Stromal cell of bone marrow (primary cell): ENCODE measurements around the gene ANO2.
"Not testable (repeated sequence)": the region's sequence is repeated elsewhere in the genome, so short reads cannot be mapped to it uniquely, and the experiment has no call there.

Experiments
- DNase-seq: peaks from one replicate; pipeline ENCODE4 v3.0.0-alpha.2; 2012; ENCODE audit warnings: low read depth

Gene ANO2

DNA sequence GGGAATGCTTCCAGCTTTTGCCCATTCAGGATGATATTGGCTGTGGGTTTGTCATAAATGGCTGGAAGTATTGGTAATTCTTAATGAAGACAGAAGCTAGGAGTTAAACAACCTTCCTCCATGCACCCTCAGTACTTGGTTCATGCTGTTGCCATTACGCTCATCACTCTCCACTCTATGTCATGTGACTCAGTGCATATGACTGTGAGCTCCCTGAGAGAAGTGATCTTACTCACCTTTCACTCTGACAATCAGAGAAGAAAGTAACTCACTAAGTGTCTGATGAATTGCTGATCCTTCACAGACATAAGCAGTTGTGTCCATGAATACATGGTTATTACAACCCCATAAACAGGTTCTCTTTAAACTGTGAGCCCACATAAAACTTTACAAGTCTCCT, 275.4 kb downstream of the ANO2 start:
- DNase-seq, result not testable (repeated sequence)

- DNase-seq, result peak; percentile 59
Observed at GRCh38 chr12:5665615-5666014, 279.4 kb downstream of the ANO2 start.

GRCh38 chr12:5661811-5662210, 283.2 kb downstream of the ANO2 start:
- no peak for DNase-seq

DNA sequence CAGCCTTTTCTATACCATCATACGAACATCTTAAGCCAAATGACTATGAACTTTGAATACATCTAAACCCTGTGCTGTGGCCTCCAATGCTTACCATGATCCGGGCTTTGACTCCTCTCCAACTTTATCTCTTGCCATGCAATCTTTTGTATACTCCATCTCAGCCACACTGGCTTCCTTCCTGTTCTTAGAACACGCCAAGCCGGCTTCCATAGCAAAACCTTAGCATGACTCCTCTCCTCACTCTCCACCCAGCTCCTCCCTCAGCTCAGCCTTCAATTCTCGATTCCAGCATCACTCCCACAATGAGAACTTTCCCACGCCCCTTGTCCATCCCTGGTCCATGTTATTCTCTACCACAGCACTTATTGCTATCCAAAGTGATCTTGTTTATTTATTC, 284.8 kb downstream of the ANO2 start:
- no peak for DNase-seq

DNA sequence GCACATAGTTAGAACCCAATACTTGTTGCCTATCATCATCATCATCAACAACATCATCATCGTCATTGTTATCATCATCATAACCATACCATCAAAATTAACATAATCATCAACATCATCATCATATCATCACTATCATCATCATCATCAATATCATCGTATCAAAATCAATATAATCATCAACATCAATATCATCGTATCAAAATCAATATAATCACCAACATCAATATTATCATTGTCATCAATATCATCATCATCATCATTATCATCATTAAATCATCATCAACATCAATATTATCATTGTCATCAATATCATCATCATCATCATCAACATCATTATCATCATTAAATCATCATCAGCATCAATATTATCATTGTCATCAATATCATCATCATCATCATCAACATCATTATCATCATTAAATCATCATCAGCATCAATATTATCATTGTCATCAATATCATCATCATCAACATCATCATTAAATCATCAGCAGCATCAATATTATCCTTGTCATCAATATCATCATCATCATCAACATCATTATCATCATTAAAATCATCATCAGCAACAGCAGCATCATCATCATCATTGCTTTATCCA, 286.6 kb downstream of the ANO2 start:
- DNase-seq, result not testable (repeated sequence)

- no peak for DNase-seq
Observed at GRCh38 chr12:5656836-5657235, 288.2 kb downstream of the ANO2 start.

- no peak for DNase-seq
Observed at GRCh38 chr12:5655120-5655519, 289.9 kb downstream of the ANO2 start.

GRCh38 chr12:5654019-5654418, 291.0 kb downstream of the ANO2 start:
- no peak for DNase-seq

- no peak for DNase-seq
Observed at GRCh38 chr12:5650829-5651461, 294.1 kb downstream of the ANO2 start.

- peak; percentile 33 for DNase-seq
Observed at GRCh38 chr12:5650281-5650680, 294.8 kb downstream of the ANO2 start.

DNA sequence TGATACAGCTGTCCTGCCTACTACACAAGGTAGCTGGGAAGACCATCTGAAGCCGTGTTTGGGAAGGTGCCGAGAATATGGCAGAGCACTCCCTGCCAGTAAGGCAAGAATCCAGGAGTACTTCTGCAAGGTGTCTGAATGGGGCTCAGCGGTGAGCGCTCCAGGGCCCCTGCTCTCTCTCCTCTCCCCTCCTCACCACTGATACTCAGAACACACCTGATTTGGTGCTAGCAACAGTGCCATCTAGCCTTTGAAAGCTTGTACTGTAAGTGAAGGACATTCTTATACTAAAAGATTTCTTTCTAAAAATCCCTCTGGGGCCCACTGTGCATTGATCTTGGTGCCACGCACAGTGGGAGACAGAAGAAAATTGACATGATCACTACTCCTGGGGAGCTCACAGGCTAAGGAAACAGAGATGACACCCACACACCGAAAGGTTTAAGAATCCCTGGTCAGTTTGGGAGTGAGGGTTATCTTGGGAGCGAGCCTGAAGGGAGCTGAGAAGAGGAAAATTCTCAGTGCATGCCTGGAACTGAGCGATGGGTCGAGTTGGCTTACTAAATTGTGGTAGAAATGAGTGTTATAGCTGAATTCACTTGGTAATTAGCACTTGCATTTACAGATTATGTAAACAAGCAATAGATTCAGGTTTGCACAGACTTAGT, 296.2 kb downstream of the ANO2 start:
- DNase-seq, result peak; percentile 8

- DNase-seq, result no peak
Observed at GRCh38 chr12:5643266-5643665, 301.8 kb downstream of the ANO2 start.

DNA sequence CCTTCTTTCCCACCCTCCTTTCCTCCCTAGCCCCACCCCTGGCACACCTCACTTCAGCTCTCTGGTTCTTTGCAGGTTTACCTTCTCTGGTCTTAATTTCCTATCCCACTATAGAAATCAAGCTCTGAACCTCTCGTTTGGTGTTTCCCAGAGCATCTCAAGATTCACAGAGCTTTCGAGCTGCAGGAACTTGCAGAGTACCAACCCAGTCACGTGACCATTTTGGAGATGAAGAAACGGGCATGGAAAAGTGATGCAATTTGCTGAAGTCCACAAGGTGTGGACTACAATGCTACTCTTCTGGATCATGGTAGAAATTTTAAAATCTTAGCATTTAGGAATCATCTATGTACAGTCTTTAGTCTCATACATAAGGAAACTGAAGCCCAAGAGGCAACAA, 307.4 kb downstream of the ANO2 start:
- DNase-seq, result no peak

GRCh38 chr12:5636907-5637306, 308.2 kb downstream of the ANO2 start:
- DNase-seq, result no peak

- no peak for DNase-seq
Observed at GRCh38 chr12:5633106-5633505, 312.0 kb downstream of the ANO2 start.

DNA sequence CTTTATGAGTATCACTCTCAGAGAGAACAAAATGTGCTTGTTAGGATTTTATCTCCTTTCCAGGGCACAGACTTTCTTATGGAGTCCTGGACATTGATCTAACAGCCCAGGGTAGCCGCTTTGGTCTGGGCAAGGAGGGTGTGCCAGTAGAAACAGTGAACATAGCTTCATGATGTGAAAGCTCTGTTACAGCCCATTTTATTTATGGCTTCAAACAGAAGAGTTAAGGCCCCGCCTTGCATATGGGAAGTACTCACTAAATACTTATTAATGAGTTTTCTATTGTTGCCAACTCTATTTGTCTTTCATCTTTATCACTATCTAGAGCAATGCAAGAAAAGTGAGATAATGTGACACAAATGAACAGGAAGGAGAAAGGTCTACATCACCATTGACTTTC, 312.6 kb downstream of the ANO2 start:
- no peak for DNase-seq

DNA sequence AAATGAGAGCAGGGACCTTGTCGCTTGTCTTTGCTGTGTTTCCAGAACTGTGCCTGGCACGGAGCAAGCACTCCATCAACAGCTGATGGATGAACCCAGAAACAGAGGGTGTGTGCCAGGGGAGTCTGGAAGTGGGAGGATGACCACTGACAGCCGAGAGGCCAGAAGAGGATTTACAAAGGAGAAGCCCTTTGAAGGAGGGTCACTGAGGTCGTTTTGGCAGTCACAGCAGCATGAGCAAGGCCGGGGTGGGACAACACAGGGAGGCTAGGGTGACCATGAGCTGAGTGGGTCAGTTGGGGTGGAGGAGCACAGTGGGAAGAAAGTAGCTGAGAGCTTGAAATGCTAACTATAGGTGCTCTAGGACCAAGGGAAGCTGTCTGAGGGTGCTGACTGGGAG, 313.6 kb downstream of the ANO2 start:
- DNase-seq, result no peak

DNA sequence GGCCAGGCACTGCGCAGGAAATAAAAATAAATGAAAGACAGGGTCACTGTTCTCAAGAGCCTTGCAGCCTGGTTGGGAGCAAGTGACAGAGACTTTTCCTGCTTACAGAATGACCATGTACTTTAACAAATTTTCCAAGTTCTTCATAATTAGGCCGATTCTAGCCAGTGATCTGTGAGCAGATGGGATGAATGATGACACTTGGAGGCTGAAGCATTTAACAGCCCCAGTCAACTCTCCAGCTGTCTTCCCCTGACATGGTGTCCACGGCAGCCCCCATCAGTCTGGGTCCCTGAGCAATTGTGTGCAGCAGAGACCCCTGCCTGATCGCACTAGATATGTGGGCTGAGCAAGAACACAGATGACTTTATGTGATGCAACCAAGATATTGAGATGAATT, 314.3 kb downstream of the ANO2 start:
- no peak for DNase-seq

DNA sequence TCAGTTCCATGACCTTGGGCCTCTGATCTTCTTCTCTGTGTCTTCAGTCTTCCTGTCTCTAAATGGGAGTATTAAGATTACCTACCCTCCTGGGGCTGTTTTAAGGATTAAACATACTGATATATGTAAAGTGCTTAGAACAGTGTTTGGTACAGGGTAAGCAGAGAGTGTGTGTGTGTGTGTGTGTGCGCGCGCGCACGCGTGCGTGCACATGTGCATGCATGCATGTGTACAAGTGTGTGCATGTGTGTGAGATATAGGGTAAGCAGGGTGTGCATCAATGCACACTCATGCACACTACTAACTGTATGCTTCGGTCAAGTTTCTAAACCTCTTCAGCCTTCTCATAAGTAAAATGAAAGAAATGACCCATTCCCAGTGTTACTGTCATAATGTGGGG, 316.6 kb downstream of the ANO2 start:
- DNase-seq, result no peak

DNA sequence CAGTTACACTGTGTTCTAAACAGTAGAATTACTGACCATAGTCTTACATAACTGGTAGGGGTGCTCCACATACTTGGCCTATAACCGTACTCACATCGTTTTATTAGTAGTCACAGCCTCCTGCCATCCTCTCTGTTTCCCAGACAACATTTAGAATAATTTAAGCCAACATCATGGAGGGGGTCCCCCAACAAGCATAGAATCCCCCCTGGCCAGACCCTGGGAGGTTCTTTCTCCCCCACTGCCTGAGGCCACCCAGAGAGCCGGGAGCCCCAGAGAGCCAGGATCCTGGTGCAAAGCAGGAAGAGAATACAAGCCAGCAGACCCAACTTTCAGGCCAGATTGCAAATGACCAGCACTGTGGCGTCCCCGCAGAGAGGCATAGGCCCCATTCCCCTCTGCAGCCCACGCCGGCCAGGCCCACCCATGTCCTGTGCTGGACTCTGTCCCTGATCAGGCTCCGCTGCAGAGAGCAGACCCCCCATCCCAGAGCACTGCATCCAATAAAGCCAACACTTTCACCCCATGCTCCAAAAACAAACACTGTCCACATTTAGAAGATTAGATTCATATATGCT, 317.9 kb downstream of the ANO2 start:
- no peak for DNase-seq

DNA sequence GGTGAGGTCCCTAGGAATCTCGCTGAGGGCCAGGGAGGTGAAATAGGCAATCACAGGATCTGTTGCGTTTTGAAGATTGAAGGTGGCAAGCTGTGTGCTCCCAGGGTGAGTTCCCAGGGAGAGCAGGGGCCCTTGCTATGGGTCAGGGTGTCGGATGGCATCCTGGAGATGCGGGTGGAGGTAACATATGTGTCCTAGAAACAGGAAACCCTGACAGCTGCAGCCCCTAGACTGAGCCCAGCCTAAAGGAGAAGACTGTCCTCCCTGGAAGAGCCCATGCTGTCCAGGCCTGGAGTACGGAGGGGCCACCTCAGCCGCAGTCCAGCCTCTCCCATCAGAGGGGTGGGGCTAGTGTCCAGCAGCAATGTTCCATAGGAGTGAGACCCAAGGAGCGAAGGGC, 318.9 kb downstream of the ANO2 start:
- no peak for DNase-seq

DNA sequence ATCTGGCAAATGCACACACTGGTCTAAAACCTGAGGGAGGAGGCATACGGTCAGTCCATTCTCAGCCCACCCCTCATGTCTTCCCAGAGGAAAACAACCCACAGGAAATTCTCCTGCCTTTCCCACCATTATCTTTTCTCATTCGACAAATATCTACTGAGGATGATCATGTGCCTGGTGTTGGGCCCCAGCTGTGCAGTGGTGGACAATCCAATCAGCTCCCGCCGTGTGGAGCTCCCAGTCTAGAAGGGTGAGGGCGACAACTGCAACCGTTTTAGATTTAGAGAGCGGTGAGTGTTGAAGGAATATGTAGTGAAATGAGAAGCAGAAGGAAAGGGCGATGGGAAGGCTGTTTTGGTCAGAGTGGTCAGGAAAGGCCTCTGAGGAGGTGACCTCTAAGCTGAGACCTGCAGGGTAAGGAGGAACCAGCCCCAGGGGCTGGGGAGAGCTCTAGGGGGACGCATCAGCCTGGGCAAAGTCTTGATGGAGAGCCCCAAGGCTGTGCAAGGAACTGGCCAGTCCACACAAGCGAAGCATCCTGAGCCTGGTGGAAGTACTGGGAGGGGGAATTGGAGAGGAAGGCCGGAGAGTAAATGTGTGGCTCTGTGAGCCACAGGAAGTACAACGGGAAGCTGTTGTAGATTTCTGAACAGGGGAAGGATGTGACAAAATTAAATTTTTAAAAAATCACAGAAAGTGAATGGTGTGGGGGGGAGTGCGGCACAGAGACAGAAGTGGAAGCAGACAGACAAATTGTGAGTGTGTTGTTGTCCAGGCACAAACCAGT, 320.4 kb downstream of the ANO2 start:
- DNase-seq, result no peak

DNA sequence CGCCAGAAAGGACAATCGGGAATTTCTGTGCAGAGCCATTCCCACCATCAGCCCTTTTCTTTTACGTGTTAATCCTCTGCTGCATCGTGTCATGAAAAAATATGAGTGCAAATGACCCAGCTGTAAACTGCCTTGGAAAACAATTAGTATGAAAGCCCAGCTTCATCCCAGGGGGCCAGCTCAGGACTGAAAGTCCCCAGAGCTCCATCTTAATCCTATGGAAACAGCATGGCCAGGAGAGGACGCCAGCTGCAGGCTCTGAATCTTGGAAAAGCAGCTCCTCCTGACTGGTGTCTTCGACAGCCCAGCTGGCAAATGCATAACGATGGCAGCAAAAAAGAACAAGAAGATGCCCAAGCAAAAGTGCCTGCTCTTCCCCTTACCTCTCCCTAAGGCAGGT, 321.6 kb downstream of the ANO2 start:
- DNase-seq, result no peak
